Hepatocyte (in vitro differentiated cells): ENCODE results near the gene WDR33. TPM values are rescaled to one million over a fixed set of nuclear protein-coding genes. Genes with fewer than 3 reads are reported as not detected.

Experiments
- DNase-seq: peaks from one replicate; pipeline ENCODE4 v3.0.0-alpha.2; 2016; ENCODE audit warnings: low spot score
- H2AFZ ChIP-seq: fragments of 200-600 bp; sonication (generic); 2 replicates; pipeline ENCODE4 v1.6.0; 2016; ENCODE audit warnings: antibody characterized with exemption, mild to moderate bottlenecking
- H3K27ac ChIP-seq: fragments of 200-600 bp; sonication (generic); 2 replicates; pipeline ENCODE4 v1.5.1; 2016; ENCODE audit warnings: mild to moderate bottlenecking
- H3K27me3 ChIP-seq: fragments of 200-600 bp; sonication (generic); 2 replicates; pipeline ENCODE4 v1.6.1; 2016
- H3K36me3 ChIP-seq: fragments of 200-600 bp; sonication (generic); replicated peaks from 2 replicates; pipeline ENCODE4 v1.5.1; 2016; ENCODE audit warnings: low read depth; ENCODE audit not compliant: insufficient read depth
- H3K4me1 ChIP-seq: fragments of 200-600 bp; sonication (generic); 2 replicates; pipeline ENCODE4 v1.5.1; 2016; ENCODE audit warnings: mild to moderate bottlenecking, moderate library complexity; ENCODE audit not compliant: insufficient read depth
- H3K4me2 ChIP-seq: fragments of 200-600 bp; sonication (generic); 2 replicates; pipeline ENCODE4 v1.6.0; 2016
- H3K4me3 ChIP-seq: fragments of 200-600 bp; sonication (generic); 2 replicates; pipeline ENCODE4 v1.5.1; 2016; ENCODE audit warnings: mild to moderate bottlenecking
- H3K79me2 ChIP-seq: fragments of 200-600 bp; sonication (generic); 2 replicates; pipeline ENCODE4 v1.6.0; 2017; ENCODE audit warnings: mild to moderate bottlenecking
- H3K9me2 ChIP-seq: fragments of 200-600 bp; sonication (generic); replicated peaks from 2 replicates; pipeline ENCODE4 v1.6.0; 2017; ENCODE audit warnings: mild to moderate bottlenecking; ENCODE audit not compliant: insufficient read depth
- H3K9me3 ChIP-seq: fragments of 200-600 bp; sonication (generic); 2 replicates; pipeline ENCODE4 v1.5.1; 2016; ENCODE audit warnings: low read depth, mild to moderate bottlenecking
- H4K20me1 ChIP-seq: fragments of 200-600 bp; sonication (generic); 2 replicates; pipeline ENCODE4 v1.6.0; 2016; ENCODE audit warnings: mild to moderate bottlenecking; ENCODE audit not compliant: insufficient read depth, poor library complexity, severe bottlenecking
- EZH2 ChIP-seq: fragments of 200-600 bp; sonication (generic); IDR thresholded peaks from 2 replicates; pipeline ENCODE4 v1.6.1; 2016; ENCODE audit warnings: antibody characterized with exemption, mild to moderate bottlenecking, borderline replicate concordance
- EZH2phosphoT487 ChIP-seq: fragments of 200-600 bp; sonication (generic); IDR thresholded peaks from one replicate; pipeline ENCODE4 v1.6.1; 2018; ENCODE audit warnings: antibody characterized with exemption, mild to moderate bottlenecking, low read depth, moderate library complexity; ENCODE audit not compliant: unreplicated experiment, severe bottlenecking
- WGBS: methylation state at CpG from one replicate; pipeline ENCODE4 v1.1.6; 2016; ENCODE audit warnings: low lambda C conversion rate; ENCODE audit errors: missing lambda C conversion rate; 5-methylcytosine and 5-hydroxymethylcytosine counted together
- polyA plus RNA-seq: library from polyadenylated mRNA; unstranded; fragments of >200 nt; fragmentation: Nextera tagmentation; extraction: Ambion mirVana; gene quantifications from 2 replicates; pipeline ENCODE4 v1.2.1, GENCODE V29; 2016
- total RNA-seq: library from RNA; depleted of rRNA; stranded (reverse); fragments of >200 nt; gene quantifications from 2 replicates; pipeline ENCODE4 v1.2.3, GENCODE V29; 2014
- TF ChIP-seq, protein P1 (sequence below): fragments of 200-600 bp; sonication (generic); IDR thresholded peaks from 2 replicates; pipeline ENCODE4 v1.5.1; 2016; ENCODE audit warnings: antibody characterized with exemption, mild to moderate bottlenecking; ENCODE audit not compliant: poor library complexity

The WDR33 gene
- total and polyA plus RNA-seq, 2 experiments from 2014 or later = 43.3 to 47.5 TPM

DNA sequence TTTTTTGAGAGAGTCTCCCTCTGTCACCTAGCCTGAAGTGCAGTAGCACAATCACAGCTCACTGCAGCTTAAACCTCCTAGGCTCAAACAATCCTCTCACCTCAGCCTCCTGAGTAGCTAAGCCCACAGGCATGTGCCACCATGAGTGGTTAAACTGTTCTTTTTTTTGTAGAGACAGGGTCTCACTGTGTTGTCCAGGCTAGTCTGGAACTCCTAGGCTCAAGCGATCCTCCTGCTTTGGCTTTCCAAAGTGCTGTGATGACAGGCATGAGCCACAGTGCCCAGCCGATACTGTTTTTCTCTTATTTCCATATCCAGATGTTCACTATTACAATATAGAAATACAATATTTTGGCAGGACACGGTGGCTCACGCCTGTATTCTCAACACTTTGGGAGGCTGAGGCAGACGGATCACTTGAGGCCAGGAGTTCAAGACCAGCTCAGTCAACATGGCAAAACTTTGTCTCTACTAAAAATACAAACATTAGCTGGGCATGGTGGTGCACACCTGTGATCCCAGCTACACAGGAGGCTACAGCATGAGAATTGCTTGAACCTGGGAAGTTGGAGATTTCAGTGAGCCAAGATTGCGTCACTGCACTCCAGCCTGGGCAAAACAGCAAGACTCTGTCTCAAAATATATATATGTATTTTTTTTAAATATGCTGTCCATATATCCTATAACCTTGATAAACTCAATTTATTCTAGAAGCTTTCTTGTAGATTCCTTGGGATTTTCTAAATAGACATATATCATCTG lies 24.7 kb downstream of the WDR33 start:
- H3K4me3 ChIP-seq = no peak overlapping the region
- H3K4me1 ChIP-seq = peaks cover 4% of the 10 kb centered on the region
- H2AFZ ChIP-seq = no peak overlapping the region
- H3K4me2 ChIP-seq = no peak overlapping the region
- H3K27me3 ChIP-seq = no peaks in the 10 kb centered on the region
- H3K9me2 ChIP-seq = no peaks in the 10 kb centered on the region
- no peak for DNase-seq
- peaks cover 70% of the 10 kb centered on the region for H3K79me2 ChIP-seq
- WGBS = 95% methylated on average over 6 of the region's 6 CpGs
- H3K9me3 ChIP-seq = no peaks in the 10 kb centered on the region
- peaks cover 55% of the 10 kb centered on the region for H4K20me1 ChIP-seq
- TF ChIP-seq EZH2phosphoT487 = no peak
- TF ChIP-seq, protein P1, sequence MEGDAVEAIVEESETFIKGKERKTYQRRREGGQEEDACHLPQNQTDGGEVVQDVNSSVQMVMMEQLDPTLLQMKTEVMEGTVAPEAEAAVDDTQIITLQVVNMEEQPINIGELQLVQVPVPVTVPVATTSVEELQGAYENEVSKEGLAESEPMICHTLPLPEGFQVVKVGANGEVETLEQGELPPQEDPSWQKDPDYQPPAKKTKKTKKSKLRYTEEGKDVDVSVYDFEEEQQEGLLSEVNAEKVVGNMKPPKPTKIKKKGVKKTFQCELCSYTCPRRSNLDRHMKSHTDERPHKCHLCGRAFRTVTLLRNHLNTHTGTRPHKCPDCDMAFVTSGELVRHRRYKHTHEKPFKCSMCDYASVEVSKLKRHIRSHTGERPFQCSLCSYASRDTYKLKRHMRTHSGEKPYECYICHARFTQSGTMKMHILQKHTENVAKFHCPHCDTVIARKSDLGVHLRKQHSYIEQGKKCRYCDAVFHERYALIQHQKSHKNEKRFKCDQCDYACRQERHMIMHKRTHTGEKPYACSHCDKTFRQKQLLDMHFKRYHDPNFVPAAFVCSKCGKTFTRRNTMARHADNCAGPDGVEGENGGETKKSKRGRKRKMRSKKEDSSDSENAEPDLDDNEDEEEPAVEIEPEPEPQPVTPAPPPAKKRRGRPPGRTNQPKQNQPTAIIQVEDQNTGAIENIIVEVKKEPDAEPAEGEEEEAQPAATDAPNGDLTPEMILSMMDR = no peak
- no peak for TF ChIP-seq EZH2
- peak overlapping the region; percentile 26 for H3K27ac ChIP-seq
- no peaks in the 10 kb centered on the region for H3K36me3 ChIP-seq

DNA sequence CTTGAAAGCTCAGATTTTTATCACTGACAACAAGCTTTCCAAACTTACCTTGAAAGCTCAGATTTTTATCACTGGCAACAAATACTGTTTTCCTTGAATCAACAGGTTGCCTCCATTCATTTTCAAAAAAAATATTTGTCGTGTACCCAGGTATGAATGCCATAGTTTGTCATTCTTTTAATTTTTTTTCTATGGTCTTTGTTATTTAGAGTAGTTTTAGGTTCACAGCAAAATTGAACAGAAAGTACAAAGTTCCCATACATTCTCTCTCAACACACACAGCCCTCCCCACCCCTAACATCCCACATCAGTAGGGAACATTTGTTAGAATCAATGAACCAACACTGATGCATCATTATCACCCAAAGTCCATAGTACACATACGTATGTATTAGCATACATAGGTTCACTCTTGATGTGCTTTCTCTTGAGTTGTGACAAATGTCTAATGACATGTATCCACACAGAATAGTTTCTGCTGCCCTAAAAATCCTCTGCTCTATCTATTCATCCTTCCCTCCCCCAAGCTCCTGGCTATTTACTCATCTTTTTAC lies 25.9 kb downstream of the WDR33 start:
- no peak overlapping the region for H3K4me2 ChIP-seq

DNA sequence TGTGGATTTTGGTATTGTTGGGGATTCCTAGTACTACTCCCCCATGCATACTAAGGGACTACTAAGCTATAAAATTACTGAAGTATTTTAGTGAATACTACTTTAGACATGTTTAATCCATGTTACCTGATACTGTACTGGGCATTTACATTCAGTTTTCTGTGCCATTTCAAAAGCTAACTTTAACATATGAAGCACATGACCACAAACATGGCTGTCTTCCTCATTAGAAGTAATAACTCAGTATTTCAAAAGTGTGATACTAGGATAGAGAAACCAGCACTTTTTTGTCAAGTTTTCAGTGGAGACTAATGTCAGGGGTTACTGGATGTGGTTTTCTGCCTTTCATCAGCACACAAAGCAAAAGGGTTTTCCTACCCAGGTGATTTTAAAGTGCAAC lies 27.9 kb downstream of the WDR33 start:
- TF ChIP-seq, protein P1 = no peak
- no peak for TF ChIP-seq EZH2
- TF ChIP-seq EZH2phosphoT487 = no peak
- no peak overlapping the region for H3K4me3 ChIP-seq
- no peaks in the 10 kb centered on the region for H3K27me3 ChIP-seq
- H3K79me2 ChIP-seq = peaks cover 86% of the 10 kb centered on the region
- H3K4me1 ChIP-seq = peaks cover 4% of the 10 kb centered on the region
- no peaks in the 10 kb centered on the region for H3K36me3 ChIP-seq
- H3K27ac ChIP-seq = no peak overlapping the region
- peaks cover 71% of the 10 kb centered on the region for H4K20me1 ChIP-seq
- no peak for DNase-seq
- H3K4me2 ChIP-seq = no peak overlapping the region
- no peaks in the 10 kb centered on the region for H3K9me2 ChIP-seq
- H2AFZ ChIP-seq = no peak overlapping the region
- H3K9me3 ChIP-seq = no peaks in the 10 kb centered on the region

More for the DNA sequence above, 25.9 kb downstream of the WDR33 start:
- Histone ChIP-seq H3K4me1 (peaks cover 4% of the 10 kb centered on the region), H4K20me1 (peaks cover 55% of the 10 kb centered on the region), H2AFZ (no peak overlapping the region), H3K36me3 (no peaks in the 10 kb centered on the region), H3K9me2 (no peaks in the 10 kb centered on the region), H3K9me3 (no peaks in the 10 kb centered on the region), H3K79me2 (peaks cover 70% of the 10 kb centered on the region), H3K27me3 (no peaks in the 10 kb centered on the region), H3K4me3 (no peak overlapping the region), H3K27ac (peak overlapping the region; percentile 26)
- DNase-seq = peak; percentile 9
- WGBS = 66% methylated on average over 2 of the region's 2 CpGs
- TF ChIP-seq, protein P1 = no peak
- TF ChIP-seq EZH2phosphoT487 (no peak), EZH2 (no peak)
